HG03097 (cell line): Measurements from ENCODE around the gene RCCD1.
A peak's percentile ranks its signal among the peaks of the same experiment; 100 is the strongest.

Experiments
- ATAC-seq: cut with Tn5 transposase; IDR thresholded peaks from one replicate; pipeline ENCODE4 v1.9.1; 2021; ENCODE audit not compliant: unreplicated experiment, low FRiP score

Gene RCCD1

DNA sequence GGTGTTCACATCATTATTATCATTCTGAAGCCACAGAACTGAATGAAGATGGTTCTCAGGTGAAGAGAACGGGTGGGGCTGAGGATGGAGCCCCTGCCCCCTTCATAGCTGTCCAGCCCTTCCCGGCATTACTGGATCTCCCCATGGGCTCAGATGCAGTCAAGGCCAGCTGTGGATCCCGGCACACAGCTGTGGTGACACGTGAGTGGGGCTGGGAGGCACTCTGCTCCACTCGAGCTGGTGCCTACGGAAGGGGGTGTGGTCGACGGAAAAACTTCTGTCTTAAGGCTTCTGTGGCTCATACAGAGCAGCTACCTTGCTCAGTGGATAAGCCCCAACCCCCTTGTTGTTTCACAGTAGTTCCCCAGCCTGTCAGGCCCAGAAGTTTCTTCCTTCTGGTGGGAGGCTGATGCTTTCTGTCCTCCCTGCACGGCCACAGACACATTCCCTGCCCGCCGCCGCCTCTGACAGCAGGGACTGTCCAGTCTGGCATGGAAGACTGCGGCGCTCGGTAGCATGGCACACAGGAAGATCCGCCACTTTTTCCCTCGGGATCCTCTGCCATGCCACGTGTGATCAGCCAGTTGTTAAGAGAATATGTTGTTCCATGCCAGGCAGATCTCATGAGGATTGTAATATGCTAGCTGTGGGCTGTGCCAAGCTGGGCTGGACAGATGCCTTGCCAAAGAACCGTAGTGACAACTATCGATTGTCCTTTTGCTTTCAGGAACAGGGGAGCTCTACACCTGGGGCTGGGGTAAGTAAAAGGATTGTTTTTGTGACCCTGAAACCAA, 5.8 kb downstream of the RCCD1 start:
- no peak for ATAC-seq

DNA sequence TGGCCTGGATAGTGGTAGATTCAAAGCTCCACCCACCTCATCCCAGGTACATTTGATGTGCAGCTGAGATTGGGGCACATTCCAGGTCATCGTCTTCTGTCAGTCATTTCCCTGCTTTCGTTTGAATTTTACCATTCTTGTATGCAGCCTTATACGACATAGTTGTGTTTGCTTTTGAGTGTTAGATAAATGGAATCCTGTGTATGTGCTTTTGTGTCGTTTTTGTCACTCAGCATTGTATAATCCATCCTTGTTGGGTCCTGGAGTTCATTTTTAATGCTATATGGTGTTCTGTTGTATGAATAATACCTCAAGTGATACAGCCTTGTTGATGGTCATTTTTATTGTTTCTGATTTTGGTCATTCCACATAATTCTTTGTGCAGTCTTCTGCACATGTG, 7.3 kb downstream of the RCCD1 start:
- ATAC-seq = no peak

DNA sequence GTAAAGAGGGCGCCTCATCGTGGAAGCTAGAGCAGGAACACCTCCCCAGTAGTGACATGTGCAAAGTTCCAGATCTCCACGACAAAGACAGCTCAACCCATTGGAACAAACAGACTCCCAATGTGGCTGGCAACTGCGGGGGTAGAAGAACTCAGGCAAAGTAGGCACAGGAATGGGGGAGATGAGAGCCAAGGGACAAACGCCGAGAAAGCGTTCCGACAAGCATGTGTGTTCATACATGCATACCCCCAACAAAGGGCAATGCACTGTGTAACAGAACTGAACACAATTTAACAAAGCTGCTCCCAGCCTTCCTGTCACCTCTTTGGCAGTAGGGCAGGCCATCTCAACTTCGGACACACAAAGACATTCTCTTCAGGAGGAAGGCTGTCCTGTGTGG, 11.6 kb downstream of the RCCD1 start:
- no peak for ATAC-seq

DNA sequence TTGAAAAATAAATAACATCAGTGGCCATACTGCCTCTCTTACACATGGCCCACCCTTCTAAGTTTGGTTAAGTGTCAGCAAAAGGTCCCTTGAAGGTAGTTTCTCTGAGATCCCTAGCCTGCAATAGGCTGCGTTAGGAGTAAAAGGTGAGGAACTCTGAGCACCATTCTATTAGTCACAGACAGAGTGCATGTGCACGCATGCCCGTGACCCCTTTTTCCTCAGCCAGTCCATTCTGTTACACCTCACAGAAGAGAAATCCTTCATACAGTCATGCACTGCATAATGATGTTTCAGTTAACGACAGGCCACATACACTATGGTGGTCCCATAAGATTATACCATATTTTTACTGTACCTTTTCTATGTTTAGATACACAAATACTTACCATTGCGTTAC, 12.5 kb downstream of the RCCD1 start:
- no peak for ATAC-seq

DNA sequence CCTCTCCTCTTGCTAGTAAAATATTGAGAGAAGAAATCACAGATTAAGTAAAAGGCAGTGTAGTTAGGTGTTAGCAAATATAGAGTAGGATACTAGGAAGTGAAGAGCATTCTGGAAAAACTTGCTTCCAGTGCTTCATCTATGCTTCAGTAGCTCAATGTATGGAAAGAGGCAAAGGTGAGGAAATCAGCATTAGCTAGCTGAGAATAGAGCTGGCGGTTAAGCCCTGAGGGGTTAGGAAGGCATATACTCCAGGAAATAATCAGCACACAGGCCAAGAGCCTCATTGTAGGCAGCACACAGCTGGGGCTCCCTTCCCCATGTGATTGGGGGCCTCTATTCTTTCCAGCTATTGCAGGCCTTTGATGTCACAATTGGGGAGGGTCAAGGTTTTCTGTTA, 13.8 kb downstream of the RCCD1 start:
- ATAC-seq = no peak

DNA sequence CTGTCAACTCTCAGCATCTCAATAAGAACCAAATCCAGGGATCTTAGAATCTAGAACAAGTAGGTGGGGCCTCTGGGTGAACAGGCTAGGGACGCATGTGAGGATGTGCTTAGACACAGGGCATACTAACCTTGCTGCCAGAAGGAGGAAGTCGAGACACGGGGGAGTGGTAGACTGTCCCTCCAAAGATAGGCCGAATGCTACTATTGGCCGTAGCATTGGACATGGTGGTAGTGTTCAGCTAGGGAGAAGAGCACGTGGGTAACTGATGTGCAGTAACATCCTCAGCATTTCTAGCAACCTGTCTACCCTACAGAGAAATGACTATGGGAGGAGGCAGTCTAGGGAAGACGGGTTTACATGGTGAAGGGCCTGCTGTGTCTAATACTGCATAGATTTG, 15.6 kb downstream of the RCCD1 start:
- ATAC-seq = no peak

DNA sequence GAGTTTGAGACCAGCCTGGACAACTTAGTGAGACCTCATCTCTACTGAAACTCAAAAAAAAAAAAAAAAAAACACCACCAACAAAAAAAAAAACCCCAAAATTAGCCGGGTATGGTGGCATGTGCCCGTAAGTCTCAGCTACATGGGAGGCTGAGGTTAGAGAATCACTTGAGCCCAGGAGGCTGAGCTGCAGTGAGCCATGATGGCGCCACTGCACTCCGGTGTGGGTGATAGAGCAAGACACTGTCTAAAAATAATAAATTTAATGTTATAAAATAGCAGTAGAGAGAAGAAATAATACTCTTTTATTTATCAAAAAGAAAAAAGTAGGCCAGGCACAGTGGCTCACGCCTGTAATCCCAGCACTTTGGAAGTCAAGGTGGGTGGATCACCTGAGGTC, 17.4 kb downstream of the RCCD1 start:
- ATAC-seq = no peak

DNA sequence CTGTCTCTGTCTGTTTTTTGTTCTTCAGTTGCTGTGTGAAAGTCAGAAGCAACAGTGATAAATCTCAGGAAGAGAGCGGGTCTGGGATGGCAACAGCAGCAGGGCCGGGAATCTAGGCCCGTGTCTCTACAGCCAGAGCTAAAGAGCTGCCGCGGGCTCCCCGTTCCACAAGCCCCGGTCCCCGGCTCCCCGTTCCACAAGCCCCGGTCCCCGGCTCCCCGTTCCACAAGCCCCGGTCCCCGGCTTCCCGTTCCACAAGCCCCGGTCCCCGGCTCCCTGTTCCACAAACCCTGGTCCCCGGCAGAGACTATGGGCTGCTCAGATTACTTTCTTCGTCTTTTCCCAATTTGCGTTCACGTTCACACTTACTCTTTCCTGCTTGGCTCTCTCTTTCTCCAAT, 19.5 kb downstream of the RCCD1 start:
- ATAC-seq = no peak

DNA sequence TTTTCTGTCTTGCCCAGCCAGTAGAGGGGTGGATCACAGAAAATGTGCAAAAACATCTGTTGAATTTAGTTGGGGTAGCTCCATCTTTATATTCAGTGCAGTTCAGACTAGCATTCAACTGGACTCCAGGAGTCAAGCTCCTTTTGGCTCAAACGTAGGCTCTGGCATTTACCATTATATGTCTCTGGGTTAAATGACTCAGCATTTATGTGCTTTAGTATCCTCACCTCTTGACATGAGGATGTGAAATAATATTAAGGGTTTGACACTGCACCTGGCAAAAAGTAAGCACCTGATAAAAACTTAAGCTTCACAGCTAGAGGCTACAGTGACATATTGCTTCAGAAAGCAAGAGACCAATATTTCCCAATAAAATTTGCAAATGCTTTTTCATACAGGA, 24.9 kb downstream of the RCCD1 start:
- no peak for ATAC-seq

DNA sequence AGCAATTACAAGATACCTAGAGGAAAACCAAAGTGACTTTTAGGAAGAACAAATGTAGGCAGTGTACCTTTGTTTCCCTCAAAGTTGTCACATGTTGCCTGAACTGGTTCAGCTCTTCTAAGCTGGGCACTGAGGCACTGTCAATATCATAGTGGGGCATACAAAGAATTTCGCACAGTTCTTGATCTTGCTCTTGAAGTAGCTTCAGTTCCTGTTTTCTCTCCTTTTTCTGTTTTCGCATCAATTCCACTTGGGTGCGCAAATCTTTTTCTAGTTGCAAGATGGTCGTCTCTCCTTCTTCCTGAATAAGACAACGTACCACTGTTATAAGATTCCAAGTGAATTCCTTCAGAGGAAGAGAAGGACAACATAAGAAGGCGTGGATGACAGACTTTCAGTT, 27.0 kb downstream of the RCCD1 start:
- peak; percentile 58 for ATAC-seq

DNA sequence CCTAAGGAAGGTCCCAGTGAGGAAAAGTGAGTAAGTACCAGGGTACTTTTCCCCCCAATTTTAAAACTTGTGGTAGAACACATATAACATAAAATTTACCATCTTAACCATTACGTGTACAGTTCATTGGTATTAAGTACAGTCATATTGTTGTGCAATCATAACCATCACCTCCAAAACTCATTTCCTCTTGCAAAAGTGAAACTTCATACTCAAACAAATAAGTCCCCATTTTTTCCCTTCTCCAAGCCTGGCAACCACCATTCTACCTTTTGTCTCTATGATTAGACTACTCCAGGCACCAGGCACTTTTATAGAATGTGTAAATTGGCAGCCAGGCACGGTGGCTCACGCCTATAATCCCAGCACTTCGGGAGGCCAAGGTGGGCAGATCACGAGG, 27.5 kb downstream of the RCCD1 start:
- peak; percentile 22 for ATAC-seq

DNA sequence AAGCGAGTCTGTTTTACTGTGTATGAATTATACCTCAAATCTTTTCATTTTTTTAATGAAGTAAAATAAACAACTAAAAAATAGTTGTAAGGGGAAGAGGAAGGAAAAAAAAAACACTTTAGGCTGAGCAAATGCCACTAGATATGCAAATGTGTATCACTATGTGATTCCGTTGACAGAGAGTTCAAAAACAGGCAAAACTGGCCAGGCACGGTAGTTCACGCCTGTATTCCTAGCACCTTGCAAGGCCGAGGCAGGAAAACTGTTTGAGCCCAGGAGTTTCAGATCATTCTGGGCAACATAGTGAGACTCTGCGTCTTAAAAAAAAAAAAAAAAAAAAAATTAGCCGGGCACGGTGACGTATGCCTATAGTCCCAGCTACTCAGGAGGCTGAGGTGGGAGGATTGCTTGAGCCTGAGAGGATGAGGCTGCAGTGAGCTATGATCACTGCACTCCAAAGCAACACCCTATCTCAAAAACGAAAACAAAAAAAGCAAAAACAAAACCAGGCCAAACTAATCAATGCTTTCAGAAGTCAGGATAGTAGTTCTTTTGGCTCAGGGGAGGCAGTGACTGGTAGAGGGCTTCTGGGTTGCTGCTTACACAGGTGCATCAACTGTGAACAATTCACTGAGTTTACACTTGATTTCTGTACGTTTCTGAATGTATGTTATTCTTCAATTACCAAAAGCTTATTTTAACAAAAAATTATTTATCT, 32.3 kb downstream of the RCCD1 start:
- no peak for ATAC-seq

DNA sequence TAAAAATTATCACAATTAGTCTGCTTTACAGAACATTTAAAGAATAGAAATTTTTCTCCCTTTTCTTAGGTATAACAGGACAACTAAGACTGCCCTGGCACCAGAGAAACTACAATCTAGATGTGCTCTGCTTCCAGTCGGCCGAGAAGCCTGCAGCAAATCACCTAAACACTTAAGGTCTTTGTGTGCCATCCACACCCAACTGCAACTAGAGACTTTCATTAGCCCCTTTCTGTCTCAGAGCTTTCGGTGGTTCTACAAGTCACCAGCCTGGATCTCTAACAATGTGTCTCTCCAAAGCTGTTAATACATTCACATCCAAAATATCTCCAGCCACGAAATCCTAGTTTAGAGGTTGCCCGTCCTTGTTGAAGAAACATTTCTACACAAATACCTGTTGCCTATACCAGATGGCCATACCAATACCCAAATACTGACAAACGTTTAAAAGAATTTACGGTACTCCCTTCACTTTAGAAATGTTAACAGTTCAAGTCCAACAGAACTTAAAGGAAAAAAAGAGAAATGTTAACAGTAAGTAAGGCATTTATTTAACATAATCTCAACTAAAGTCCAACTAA, 33.0 kb downstream of the RCCD1 start:
- ATAC-seq = no peak

DNA sequence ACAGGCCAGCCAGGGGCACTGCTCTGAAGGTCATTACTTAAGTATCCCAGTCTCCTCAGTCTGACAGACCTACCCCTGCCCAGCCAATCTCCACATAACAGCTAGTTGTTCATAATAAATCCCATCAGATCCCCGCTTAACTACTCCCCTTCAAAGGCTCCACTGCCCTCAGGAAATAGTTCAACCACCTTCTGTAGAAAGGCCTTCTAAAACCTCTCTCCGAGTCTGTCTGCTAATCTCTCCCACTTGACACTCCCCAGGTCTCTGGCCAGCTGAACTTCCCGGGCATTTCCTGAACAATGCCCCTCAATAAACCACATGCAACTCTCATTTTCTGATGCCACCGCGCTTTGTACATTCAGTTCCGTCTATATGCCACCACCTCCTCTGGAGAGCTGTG, 33.6 kb downstream of the RCCD1 start:
- ATAC-seq = no peak

DNA sequence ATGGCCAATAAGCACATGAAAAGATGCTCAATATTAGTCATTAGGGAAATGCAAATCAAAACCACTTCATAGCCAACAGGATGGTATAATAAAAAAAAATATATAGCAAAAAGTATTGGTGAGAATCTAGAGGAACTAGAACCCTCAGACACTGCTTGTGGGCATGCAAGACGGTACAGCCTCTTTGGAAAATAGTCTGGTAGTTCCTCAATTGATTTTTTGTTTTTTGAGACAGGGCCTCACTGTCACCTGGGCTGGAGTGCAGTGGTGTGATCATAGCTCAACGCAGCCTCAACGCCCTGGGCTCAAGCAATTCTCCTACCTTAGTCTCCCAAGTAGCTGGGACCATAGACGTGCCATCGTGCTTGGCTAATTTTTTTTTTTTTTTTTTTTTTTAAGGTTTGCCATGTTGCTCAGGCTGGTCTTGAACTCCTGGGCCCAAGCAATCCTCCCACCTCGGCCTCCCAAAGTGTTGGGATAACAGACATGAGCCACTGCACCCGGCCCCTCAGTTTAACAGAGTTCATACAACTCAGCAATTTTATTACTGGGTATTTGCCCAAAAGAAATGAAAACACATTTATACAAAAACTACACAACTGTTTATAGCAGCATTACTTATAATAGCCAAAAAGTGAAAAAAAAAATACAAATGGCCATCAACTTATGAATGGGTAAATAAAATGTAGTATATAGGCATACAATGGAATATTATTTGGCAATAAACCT, 34.5 kb downstream of the RCCD1 start:
- ATAC-seq = no peak

DNA sequence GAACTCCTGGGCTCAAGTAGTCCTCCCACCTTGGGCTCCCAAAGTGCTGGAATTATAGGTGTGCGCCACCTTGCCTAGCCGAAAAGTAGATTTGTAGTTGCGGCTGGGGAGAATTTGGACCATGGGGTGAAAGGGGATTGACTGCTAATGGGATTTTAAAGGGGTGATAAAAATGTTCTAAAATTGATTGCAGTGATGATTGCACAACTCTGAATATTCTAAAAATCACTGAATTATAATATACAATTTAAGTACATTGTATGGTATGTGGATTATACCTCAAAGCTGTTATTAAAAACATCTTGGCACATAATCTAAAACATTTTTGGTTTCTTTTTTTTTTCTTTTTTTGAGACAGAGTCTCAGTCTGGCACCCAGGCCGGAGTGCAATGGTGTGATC, 35.8 kb downstream of the RCCD1 start:
- no peak for ATAC-seq

DNA sequence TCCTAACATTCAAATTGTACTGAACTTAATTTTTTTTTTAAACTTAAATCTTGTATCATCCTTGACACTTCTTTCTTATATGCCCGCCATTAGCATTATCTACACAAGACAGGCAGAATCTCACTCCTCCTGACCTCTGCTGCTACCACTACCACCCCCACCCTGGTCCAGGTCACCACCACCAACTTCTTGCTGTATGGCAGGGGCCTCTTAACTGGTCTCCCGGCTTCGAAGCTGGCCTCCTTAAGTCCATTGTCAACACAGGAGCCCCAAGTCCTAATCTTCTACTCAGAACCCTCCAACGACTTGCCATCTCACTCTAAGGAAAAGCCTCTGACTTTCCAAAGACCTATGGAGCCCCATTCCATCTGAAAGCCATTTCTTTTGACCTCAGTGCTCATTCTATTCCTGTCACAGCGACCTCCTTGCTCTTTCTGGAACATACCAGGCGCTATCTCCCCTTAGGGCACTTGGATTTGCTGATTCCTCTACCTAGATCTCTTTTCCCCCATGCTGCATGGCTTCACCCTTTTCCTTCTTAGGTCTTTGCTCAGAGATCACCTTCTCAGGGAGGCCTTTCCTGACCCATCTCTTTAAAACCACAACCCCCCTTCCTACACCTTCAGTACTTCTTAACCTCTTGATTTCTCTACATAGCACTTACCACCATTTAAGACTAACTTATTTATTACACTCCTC, 37.1 kb downstream of the RCCD1 start:
- ATAC-seq = no peak

DNA sequence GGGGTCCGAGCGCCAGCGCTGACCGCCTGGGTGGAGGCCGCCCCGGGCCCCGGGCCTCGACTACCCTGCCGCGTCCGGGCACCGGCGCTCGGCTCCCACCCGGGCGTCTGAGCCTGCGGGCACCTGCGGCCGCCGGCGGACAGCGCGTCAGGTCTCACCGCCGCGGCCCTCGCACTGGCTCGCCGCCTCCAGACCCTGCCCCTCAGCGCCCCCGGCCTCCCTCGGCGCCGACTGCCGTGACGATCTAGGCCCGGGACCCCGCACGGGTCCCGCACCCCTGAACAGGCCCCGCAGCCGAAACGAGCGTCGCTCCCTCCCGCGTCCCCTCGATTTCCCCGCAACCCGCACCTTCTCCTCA, 39.4 kb downstream of the RCCD1 start:
- peak; percentile 15 for ATAC-seq

DNA sequence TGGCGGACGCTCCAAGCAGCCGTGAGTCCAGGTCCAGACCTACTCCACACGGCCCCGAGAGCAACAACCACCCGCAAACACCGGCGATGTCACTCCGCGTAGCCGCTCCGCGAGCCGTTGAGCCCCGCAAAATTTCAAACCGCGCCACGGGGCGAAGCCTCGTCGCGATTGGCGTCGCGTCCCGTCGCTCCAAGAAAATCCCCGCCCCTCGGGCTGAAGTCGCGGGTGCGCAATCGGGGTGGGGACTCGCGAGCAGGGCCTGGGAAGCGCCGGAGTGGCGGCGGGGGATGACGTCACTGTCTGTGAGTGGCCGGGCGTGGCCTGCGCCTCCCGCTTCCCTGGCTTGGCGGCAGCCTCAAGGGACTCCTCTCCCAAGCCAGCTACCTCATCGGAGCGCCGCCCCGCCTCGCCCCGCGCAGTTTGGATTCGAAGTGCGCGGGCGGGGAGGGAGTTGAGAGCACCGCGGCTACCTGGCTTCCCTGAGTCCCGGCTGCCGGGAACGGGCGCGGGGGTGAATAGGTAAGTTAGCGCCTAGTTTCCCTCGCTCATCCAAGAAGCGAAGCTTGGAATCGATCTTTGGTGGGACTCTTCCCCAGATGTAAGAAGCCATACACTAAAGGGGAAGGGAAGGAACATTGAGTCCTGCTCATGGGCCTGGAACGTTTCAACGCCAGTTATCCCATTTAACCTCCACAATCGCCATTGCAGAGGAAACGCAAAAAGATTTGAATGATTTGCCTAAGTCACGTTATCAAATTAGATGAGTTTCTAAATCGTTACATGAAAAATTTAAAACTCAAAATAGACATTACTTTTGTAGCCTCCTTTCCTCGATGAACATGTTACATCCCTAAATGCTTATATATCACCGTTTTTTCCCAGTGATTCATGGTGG, 40.0 kb downstream of the RCCD1 start, which contains the start of gene PRC1:
TSS of gene PRC1 (minus strand) at position 119 of the 895 bp plus-strand sequence. CDS start at position 1, 118 bp downstream.
- peak; percentile 94 for ATAC-seq

DNA sequence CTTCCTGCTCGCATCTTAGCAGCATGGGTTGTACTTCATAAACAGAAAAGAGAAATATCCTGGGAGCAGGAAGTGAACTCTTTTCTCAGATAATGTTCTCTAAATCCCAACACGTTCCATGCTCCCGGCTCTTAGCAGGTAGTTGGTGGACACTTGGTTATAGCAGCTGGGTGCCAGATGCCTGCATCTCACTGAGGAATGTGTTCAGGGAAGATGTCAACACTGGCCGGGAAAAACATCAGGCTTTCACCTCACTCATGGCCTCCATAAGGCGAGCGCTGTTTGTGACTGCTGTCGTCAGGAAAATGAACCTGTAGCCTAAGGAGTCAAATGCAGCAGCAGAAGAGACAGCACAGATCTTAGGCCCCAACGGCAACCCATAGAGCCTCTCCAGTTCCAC, 44.1 kb downstream of the RCCD1 start:
- no peak for ATAC-seq
